Limb (tissue), 2 donors: Measurements from ENCODE around the gene HMGCS1.
"Not testable (repeated sequence)": the region's sequence is repeated elsewhere in the genome, so short reads cannot be mapped to it uniquely, and the experiment has no call there.

Source experiments
- DNase-seq, 2 donors: peaks; one replicate each; pipeline ENCODE4 v3.0.0-alpha.2; 2016; ENCODE audit errors: extremely low spot score in 2 of 2

The HMGCS1 gene

DNA sequence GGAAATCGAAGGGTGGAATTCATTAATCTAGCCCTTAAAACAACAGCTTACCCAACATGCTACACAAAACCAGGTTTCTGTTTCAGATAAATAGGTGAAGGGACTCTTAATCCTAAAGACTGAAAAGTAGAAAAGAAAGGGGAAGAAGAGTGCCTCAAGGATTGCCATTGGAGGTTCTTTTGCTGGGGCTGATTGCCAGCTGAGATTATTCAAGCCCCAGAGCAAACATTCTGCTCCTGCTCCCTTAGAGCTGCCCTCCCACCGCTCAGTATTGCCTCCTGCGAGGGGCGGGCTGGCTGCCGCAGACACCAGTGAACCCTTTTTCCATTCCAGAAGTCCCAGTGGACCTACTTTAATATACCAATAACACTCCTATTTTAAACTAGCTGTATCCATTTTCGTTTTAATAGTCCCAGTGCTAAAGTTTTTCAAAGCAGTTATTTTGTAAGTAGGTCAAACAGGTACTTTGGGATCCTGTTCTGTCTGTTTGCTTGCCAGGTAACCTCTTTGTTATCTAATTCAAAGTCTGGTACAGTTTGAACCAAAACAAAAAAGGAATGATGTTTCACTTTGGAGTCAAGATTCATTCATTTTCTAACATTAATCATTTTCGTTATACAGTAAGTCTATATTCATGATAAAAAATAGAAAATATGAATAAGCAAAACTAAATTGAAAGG, 38.6 kb downstream of the HMGCS1 start:
- no peak for DNase-seq

DNA sequence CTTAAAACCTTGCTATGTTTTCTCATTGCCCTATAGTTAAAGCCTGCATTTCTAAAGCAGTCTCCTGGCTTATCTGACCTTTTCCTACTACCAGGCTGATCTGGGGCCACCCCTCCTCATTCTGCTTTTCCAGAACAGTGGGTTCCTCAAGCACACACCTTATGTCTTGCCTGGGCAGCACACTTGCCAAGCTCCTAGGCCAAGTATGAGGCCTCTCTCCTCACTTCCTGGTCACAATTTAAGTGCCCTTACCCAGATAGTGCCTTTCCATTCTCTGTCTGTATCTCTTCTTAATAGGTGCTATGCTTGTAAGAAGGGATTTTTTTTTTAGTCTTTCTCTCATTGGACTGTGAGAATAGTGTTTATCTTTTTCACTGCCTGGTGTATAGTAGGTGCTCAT, 39.7 kb downstream of the HMGCS1 start:
- no peak for DNase-seq

DNA sequence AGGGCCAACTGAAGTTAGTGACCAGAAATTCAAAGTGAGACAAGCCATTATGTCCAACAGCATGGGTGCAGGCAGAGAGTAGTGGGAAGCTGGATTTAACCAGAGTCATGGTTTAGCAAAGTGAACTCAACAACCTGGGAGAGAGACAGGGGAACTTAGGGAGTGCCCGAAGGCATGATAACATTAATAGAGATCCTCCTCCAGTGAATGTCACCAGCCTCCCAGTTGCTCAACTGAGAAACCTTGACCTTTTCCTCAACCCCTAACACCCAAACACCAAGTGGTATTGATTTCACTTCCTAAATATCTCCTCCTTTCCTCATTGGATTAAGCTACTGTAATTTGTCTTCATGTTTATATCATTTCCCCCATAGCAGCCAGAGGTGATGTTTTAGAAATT, 42.6 kb downstream of the HMGCS1 start:
- no peak for DNase-seq

DNA sequence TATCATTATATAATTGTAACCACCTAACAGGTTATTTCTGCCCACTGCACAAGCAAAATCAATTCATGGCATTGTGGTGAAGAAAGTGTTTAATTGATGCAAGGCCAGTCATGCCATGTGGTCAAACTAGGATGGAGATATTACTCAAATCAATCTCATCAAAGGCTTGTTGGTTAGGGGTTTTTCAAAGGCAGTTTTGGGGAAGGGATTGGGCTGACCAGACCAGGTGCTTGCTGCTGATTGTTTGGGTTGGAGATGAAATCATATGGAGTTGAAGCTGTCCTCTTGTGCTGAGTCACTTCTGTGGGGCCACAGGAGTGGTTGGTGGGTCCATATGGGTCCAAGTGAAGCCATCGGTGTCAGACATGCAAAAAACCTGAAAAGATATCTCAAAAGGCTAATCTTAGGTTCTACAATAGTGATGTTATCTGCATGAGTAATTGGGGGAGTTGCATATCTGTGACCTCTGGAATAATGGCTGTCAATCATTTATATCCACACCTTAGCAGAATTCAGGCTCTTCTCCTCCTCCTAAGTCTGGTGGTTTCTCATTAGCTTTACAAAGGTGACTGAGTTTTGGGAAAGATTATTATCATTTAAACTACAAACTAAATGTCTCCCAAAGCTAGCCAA, 44.9 kb downstream of the HMGCS1 start:
- no peak for DNase-seq

DNA sequence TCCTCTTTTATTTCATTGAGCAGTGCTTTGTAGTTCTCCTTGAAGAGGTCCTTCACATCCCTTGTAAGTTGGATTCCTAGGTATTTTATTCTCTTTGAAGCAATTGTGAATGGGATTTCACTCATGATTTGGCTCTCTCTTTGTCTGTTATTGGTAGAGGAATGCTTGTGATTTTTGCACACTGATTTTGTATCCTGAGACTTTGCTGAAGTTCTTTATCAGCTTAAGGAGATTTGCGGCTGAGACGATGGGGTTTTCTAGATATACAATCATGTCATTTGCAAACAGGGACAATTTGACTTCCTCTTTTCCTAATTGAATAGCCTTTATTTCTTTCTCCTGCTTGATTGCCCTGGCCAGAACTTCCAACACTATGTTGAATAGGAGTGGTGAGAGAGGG, 50.9 kb downstream of the HMGCS1 start:
- DNase-seq: not testable (repeated sequence)

DNA sequence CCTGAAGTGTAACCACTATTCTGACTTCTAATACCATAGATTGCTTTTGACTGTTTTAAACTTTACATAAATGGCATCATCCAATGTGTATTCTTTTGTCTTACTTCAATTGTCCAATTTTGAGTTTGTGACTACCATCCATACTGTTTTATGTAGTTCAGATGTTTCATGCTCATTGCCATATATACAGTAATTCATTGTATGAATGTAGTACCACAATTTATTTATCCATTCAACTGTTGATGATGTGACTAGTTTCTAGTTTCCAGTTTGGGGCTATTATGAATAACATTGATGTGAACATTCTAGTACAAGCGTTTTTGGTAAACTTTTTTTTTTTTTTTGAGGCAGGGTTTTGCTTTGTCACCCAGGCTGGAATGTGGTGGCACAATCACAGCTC, 55.1 kb downstream of the HMGCS1 start:
- no peak for DNase-seq

DNA sequence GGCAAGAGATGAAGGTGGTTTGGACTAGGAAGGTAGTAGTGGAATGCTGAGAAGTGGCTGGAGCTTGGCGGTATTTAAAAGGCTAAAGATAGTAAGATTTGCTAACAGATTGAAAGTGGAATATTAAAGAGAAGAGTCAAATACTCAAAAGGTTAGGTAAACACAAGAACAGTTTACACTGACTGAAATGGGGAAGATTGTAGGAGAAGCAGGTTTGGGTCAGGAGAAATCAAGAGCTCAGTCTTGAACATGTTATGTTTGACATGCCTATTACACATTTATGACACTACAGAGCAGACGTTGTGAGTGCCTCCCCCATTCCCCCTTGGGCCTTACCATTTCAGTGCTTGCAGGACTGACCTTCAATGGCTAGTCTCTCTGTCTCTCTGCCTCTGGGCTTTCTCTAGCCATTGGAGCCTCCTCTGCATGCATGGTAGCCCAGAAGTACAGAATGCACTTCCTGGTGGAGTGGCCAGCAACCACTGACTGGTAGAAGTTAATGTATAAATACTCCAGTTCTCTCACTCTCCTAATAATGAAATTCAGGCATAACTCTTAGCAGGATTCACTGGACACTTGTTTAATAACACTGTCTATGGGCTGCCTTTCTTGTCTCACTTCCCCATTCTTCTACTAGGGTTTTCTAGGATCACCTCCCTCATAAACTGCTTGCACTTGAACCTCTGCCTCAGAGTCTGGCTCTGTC, 56.8 kb downstream of the HMGCS1 start:
- no peak for DNase-seq

DNA sequence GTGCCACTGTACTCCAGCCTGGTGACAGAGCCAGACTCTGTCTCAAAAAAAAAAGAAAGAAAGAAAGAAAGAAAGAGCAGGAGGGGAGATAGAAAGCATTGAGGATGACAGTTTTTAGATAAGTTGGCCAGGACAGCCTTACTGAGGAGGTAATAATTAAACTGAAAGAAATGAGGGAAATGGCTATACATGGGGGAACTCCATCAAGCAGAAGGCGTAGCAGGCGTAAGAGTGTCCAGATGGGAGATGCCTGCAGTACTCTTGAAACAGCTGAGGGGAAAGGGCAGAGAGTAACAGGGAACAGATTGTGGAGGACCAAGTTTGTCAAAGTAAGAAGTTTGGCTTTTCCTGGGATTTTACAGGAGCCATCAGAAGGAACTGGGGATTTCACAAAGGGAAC, 57.5 kb downstream of the HMGCS1 start:
- no peak for DNase-seq

DNA sequence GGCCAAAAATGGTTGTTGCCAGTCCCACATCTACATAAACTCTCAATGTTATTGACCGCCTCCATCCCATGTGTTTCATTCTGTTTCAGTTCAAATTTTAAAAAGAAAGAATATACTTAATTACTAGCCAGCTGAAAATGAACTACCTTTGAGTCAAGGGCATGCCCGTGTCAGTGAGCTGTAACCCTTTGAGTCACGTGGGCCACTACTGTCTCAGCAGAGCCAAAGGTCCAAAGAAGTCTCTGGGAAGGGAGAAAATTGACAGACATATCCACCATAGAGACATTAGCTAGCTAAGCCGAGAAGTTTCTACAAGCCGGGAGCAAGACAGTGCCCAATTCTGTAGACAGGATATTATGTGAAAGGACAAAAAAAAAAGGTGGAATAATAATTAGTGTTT, 61.5 kb downstream of the HMGCS1 start:
- DNase-seq: no peak

DNA sequence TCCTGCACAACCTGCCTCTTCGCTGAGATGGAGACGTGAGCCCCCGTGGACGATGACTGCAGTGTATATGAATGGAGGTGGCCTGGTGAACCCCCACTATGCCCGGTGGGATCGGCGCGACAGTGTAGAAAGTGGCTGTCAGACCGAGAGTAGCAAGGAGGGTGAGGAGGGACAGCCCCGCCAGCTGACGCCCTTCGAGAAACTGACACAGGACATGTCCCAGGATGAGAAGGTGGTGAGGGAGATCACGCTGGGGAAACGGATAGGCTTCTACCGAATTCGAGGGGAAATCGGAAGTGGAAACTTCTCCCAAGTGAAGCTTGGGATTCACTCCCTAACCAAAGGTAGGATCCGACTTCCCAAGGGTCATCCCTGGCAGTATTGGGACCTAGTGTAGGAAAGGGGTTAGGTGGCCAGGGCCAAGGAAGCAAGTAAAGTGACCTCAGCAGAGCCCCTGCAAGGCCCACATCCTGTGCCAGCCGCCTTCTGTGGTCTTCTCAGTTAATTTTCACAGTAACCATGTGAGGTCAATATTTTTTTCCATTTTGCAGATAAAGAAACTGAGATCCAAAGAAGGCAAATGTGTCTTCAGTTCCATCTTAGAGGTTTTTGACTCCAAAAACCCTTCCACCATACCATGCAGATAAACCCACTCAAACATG, 67.4 kb downstream of the HMGCS1 start:
- DNase-seq: no peak

- DNase-seq: no peak
Measured at GRCh38 chr5:43244823-43245565, 68.2 kb downstream of the HMGCS1 start.

DNA sequence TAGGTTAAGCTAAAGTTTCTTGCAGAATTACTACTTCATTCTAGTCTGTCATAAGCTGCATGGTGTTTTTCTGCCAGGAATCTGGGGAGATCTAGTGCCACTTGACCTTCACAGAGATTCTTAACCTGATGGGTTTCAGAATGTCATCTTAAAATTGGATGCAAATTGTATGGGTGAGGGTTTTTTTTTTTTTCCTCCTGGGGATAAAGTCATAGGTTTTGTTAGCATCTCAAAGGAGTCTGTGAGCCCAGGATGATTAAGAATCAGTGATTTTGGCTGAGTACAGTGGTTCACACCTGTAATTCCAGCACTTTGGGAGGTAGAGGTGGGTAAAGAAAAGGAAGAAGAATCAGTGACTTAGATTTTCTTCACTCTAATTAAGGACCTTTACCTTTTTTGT, 69.9 kb downstream of the HMGCS1 start:
- DNase-seq: no peak

DNA sequence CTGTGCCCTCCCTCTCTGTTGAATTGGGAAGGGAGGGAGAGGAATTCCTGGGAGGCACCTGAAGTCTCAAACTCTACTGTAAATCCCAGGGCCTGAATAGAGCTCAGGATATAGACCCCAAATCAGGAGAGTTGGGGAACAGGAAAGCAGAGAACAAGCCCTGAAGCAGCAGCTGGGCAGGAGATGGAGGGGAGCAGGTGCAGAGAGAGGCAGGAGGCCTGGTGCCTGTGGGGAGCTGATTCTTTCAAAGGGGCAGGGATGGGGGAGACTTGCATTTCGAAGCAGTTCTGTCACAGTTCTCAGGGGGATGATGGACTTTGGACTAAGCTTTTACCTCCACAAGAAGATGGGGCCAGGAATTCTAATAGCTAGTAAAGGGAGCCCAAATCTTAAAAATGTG, 71.0 kb downstream of the HMGCS1 start:
- DNase-seq: no peak
